22Rv1 (cell line): Measurements from ENCODE around the gene MRPL12.
A peak's percentile ranks its signal among the peaks of the same experiment; 100 is the strongest.

Source experiments
- H3K27ac ChIP-seq: fragments of 450-650 bp; 2 replicates; pipeline ENCODE4 v1.5.1; 2017
- CTCF ChIP-seq: fragments of 450-650 bp; IDR thresholded peaks from 2 replicates; pipeline ENCODE4 v1.5.1; 2017; ENCODE audit warnings: mild to moderate bottlenecking
- ZFX ChIP-seq: fragments of 450-650 bp; IDR thresholded peaks from 2 replicates; pipeline ENCODE4 v1.6.1; 2017; ENCODE audit warnings: antibody characterized with exemption, borderline replicate concordance

Gene MRPL12

GRCh38 chr17:81710514-81711308 is 7.5 kb downstream of the MRPL12 start:
- H3K27ac ChIP-seq = peak overlapping the region; percentile 97
- TF ChIP-seq CTCF (no peak), ZFX (no peak)

- TF ChIP-seq ZFX = no peak
- TF ChIP-seq CTCF = no peak
- peak within 1 kb of the TSS; percentile 97 for H3K27ac ChIP-seq
Measured at GRCh38 chr17:81711814-81712467, 8.8 kb downstream of the MRPL12 start, which contains the start of gene SLC25A10. Gene SLC25A10, plus strand, starts transcription at chr17:81712284. Its CDS starts 143 bp downstream, at chr17:81712427.

- no peak for TF ChIP-seq ZFX
- TF ChIP-seq CTCF = peak; percentile 26
- H3K27ac ChIP-seq = peak overlapping the region; percentile 97
Measured at GRCh38 chr17:81712468-81713003, 9.4 kb downstream of the MRPL12 start.

- H3K27ac ChIP-seq = peak overlapping the region; percentile 97
- TF ChIP-seq ZFX (no peak), CTCF (no peak)
Measured at GRCh38 chr17:81713004-81713555, 9.9 kb downstream of the MRPL12 start.

- H3K27ac ChIP-seq = peak overlapping the region; percentile 97
- TF ChIP-seq ZFX = no peak
- TF ChIP-seq CTCF = no peak
Measured at GRCh38 chr17:81713556-81714411, 10.6 kb downstream of the MRPL12 start.

GRCh38 chr17:81714412-81715106 is 11.4 kb downstream of the MRPL12 start:
- H3K27ac ChIP-seq = peak overlapping the region; percentile 97
- TF ChIP-seq CTCF (no peak), ZFX (no peak)
